Endothelial cell (in vitro differentiated cells): ENCODE measurements around the gene SDHC. TPM values are rescaled to one million over a fixed set of nuclear protein-coding genes. Genes with fewer than 3 reads are reported as not detected.

Experiments used
- DNase-seq: peaks from one replicate; pipeline ENCODE4 v3.0.0; 2021; ENCODE audit warnings: low spot score
- H3K27ac Mint-ChIP-seq: one replicate; pipeline ENCODE4 v1.8.0; 2021; ENCODE audit warnings: mixed read lengths, inconsistent platforms; ENCODE audit not compliant: unreplicated experiment
- H3K27me3 Mint-ChIP-seq: one replicate; pipeline ENCODE4 v1.8.0; 2021; ENCODE audit warnings: mild to moderate bottlenecking, moderate library complexity, mixed read lengths, inconsistent platforms; ENCODE audit not compliant: unreplicated experiment
- H3K36me3 Mint-ChIP-seq: one replicate; pipeline ENCODE4 v1.8.0; 2021; ENCODE audit warnings: mild to moderate bottlenecking, low read depth, mixed read lengths, inconsistent platforms; ENCODE audit not compliant: unreplicated experiment
- H3K4me1 Mint-ChIP-seq: one replicate; pipeline ENCODE4 v1.8.0; 2021; ENCODE audit warnings: mild to moderate bottlenecking, mixed read lengths, inconsistent platforms; ENCODE audit not compliant: unreplicated experiment
- H3K4me3 Mint-ChIP-seq: one replicate; pipeline ENCODE4 v1.8.0; 2021; ENCODE audit warnings: mild to moderate bottlenecking, mixed read lengths, inconsistent platforms; ENCODE audit not compliant: unreplicated experiment
- H3K9me3 Mint-ChIP-seq: one replicate; pipeline ENCODE4 v1.8.0; 2021; ENCODE audit warnings: mixed read lengths, inconsistent platforms; ENCODE audit not compliant: unreplicated experiment
- total RNA-seq: library from RNA; stranded (reverse); fragmentation: NEBNext Ultra II Directional; extraction: Animal tissue kit (Norgen Biotek cat#: 25700); gene quantifications from one replicate; pipeline ENCODE4 v1.2.1, GENCODE V29; 2021; ENCODE audit not compliant: unreplicated experiment
- TF ChIP-seq, protein P1 (sequence below): fragments of 200-600 bp; sonication (generic); IDR thresholded peaks from one replicate; pipeline ENCODE4 v1.5.0; 2021; ENCODE audit warnings: antibody characterized with exemption; ENCODE audit not compliant: unreplicated experiment

The SDHC gene
- total RNA-seq, 1 donor from 2014 or later, result 180 TPM

DNA sequence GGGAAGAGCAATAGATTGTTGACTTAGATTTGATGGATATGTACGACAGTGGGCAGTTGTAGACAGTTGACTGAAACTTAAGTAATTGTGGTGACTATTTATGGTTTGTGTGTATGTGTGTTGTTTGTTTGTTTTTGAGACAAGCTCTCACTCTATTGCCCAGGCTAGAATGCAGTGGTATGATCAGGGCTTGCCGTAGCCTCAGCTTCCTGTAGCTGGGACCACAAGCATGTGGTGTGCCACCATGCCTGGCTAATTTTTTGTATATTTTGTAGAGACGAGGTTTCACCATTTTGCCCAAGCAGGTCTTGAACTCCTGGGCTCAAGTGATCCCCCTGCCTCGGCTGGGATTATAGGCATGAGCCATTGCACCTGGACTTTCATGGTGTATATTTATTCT is 9.8 kb downstream of the SDHC start:
- Mint-ChIP-seq H3K27ac (no peak overlapping the region), H3K27me3 (no peaks in the 10 kb centered on the region), H3K36me3 (peaks cover 4% of the 10 kb centered on the region), H3K4me1 (no peaks in the 10 kb centered on the region), H3K9me3 (no peaks in the 10 kb centered on the region), H3K4me3 (no peak overlapping the region)
- TF ChIP-seq, protein P1, sequence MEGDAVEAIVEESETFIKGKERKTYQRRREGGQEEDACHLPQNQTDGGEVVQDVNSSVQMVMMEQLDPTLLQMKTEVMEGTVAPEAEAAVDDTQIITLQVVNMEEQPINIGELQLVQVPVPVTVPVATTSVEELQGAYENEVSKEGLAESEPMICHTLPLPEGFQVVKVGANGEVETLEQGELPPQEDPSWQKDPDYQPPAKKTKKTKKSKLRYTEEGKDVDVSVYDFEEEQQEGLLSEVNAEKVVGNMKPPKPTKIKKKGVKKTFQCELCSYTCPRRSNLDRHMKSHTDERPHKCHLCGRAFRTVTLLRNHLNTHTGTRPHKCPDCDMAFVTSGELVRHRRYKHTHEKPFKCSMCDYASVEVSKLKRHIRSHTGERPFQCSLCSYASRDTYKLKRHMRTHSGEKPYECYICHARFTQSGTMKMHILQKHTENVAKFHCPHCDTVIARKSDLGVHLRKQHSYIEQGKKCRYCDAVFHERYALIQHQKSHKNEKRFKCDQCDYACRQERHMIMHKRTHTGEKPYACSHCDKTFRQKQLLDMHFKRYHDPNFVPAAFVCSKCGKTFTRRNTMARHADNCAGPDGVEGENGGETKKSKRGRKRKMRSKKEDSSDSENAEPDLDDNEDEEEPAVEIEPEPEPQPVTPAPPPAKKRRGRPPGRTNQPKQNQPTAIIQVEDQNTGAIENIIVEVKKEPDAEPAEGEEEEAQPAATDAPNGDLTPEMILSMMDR, result no peak
- no peak for DNase-seq

DNA sequence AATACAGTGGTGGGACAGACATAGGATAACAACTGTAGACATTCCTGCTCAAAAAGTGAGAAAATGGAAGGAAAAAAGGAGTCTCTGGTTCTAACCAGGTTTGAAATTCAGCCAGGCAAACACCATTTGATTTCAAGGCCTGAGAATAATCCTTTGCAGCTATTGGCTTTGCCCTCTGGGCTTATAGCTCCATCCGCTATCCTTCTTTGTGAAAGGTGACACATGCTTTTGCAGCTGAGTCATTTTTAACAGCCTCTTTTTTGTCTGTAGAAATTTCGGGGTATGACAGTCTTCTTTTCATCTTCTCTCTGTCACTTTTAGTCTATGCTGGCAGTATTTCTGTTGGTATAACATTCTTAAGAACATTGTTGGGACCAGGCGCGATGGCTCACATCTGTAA is 16.2 kb downstream of the SDHC start:
- TF ChIP-seq, protein P1, result no peak
- no peaks in the 10 kb centered on the region for H3K36me3 Mint-ChIP-seq
- no peak overlapping the region for H3K4me3 Mint-ChIP-seq
- no peak for DNase-seq
- no peaks in the 10 kb centered on the region for H3K27me3 Mint-ChIP-seq
- no peak overlapping the region for H3K27ac Mint-ChIP-seq
- no peaks in the 10 kb centered on the region for H3K9me3 Mint-ChIP-seq
- H3K4me1 Mint-ChIP-seq, result no peaks in the 10 kb centered on the region

DNA sequence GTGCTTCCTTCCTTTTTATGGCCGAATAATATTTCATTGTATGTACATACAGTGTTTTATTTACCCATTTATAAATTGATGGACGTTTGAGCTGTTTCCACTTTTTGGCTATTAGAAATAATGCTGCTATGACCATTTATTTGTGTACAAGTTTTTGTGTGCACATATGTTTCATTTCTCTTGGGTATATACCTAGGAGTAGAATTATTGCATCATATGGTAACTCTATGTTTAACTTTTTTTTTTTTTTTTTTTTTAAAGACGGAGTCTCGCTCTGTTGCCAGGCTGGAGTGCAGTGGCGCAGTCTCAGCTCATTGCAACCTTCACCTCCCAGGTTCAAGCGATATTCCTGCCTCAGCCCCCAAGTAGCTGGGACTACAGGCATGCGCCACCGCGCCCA is 19.0 kb downstream of the SDHC start:
- H3K4me1 Mint-ChIP-seq, result no peaks in the 10 kb centered on the region
- TF ChIP-seq, protein P1, result no peak

DNA sequence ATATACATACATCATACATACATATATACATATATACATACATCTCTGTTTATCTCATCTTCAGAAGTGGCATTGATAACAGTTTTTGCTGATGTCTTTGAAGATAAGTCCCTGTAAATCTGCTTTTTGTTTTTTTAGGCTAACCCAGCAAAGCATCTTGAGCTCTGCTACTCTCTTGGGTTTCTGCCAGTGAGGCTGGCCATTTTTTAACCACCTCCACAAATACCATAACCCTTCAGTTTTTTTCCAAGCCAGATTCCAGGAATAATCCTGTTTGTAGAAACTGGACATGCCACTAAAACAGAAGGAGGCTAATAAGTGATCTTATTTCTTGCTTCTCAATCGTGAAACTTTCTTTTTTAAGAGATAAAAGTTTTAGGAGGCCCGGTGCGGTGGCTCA is 21.6 kb downstream of the SDHC start:
- H3K36me3 Mint-ChIP-seq, result peaks cover 9% of the 10 kb centered on the region

More for the DNA sequence above, 19.0 kb downstream of the SDHC start:
- H3K9me3 Mint-ChIP-seq, result no peaks in the 10 kb centered on the region
- peaks cover 5% of the 10 kb centered on the region for H3K36me3 Mint-ChIP-seq
- no peak overlapping the region for H3K4me3 Mint-ChIP-seq
- no peak overlapping the region for H3K27ac Mint-ChIP-seq
- no peak for DNase-seq
- H3K27me3 Mint-ChIP-seq, result no peaks in the 10 kb centered on the region

DNA sequence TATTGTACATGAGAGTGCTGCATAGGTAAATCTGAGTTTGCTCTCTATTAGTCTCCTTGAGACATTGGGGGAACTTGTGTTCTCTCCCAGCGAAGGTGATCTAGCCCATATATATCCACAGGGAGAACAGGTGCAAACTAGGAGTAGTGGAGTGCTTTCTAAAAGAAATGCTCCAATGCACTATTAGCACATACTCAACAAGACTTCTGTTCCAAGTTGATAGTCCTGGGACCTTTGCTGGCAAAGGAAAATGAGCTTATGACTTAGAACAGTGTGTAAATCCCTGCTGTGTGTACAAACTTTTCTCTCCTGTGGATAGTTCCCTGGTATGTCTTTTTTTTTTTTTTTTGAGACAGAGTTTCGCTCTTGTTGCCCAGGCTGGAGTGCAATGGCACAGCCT is 28.0 kb downstream of the SDHC start:
- Mint-ChIP-seq H3K36me3 (peaks cover 24% of the 10 kb centered on the region), H3K9me3 (no peaks in the 10 kb centered on the region), H3K27me3 (no peaks in the 10 kb centered on the region)

More for the DNA sequence above, 21.6 kb downstream of the SDHC start:
- H3K4me3 Mint-ChIP-seq, result no peak overlapping the region
- no peak overlapping the region for H3K27ac Mint-ChIP-seq
- no peaks in the 10 kb centered on the region for H3K9me3 Mint-ChIP-seq
- H3K4me1 Mint-ChIP-seq, result no peaks in the 10 kb centered on the region
- no peaks in the 10 kb centered on the region for H3K27me3 Mint-ChIP-seq
- TF ChIP-seq, protein P1, result no peak
- no peak for DNase-seq

More for the DNA sequence above, 28.0 kb downstream of the SDHC start:
- Mint-ChIP-seq H3K4me3 (no peak overlapping the region), H3K4me1 (no peaks in the 10 kb centered on the region), H3K27ac (no peak overlapping the region)
- DNase-seq, result no peak
- TF ChIP-seq, protein P1, result no peak
